ENCODE data around the gene OR4B1.
"Not testable (repeated sequence)": the region's sequence is repeated elsewhere in the genome, so short reads cannot be mapped to it uniquely, and the experiment has no call there.

OR4B1 gene

GRCh38 chr11:48172818-48173609 is 43.6 kb upstream of the OR4B1 start:
- in situ Hi-C loops (cut with MboI; ENCODE audit: low sequenced_read_pairs, unreplicated experiment): no loop called here
- peak; percentile 73 for DNase-seq (ENCODE audit: low spot score)
- peak; percentile 82 for TF ChIP-seq CTCF (IDR thresholded peaks at IDR 0.05; ENCODE audit: borderline replicate concordance, control extremely low read depth, extremely low read depth, insufficient read depth, missing control alignments)

GRCh38 chr11:48177661-48178060 is 38.9 kb upstream of the OR4B1 start:
- no peak for TF ChIP-seq CTCF (IDR thresholded peaks at IDR 0.05; ENCODE audit: borderline replicate concordance, control extremely low read depth, extremely low read depth, insufficient read depth, missing control alignments)
- no peak for DNase-seq (ENCODE audit: low spot score)
- in situ Hi-C loops (cut with MboI; ENCODE audit: low sequenced_read_pairs, unreplicated experiment): no loop called here

- DNase-seq (ENCODE audit: low spot score): no peak
- in situ Hi-C loops (cut with MboI; ENCODE audit: low sequenced_read_pairs, unreplicated experiment): no loop called here
Observed at GRCh38 chr11:48180627-48181026, 36.0 kb upstream of the OR4B1 start.

GRCh38 chr11:48182860-48183526 is 33.6 kb upstream of the OR4B1 start:
- in situ Hi-C loops (cut with MboI; ENCODE audit: low sequenced_read_pairs, unreplicated experiment): no loop called here
- no peak for DNase-seq (ENCODE audit: low spot score)
- no peak for TF ChIP-seq CTCF (IDR thresholded peaks at IDR 0.05; ENCODE audit: borderline replicate concordance, control extremely low read depth, extremely low read depth, insufficient read depth, missing control alignments)

More at GRCh38 chr11:48180627-48181026, 36.0 kb upstream of the OR4B1 start:
- no peak for TF ChIP-seq CTCF (IDR thresholded peaks at IDR 0.05; ENCODE audit: borderline replicate concordance, control extremely low read depth, extremely low read depth, insufficient read depth, missing control alignments)

GRCh38 chr11:48184452-48184851 is 32.2 kb upstream of the OR4B1 start:
- in situ Hi-C loops (cut with MboI; ENCODE audit: low sequenced_read_pairs, unreplicated experiment): no loop called here
- no peak for DNase-seq (ENCODE audit: low spot score)
- no peak for TF ChIP-seq CTCF (IDR thresholded peaks at IDR 0.05; ENCODE audit: borderline replicate concordance, control extremely low read depth, extremely low read depth, insufficient read depth, missing control alignments)

- in situ Hi-C loops (cut with MboI; ENCODE audit: low sequenced_read_pairs, unreplicated experiment); DNase-seq (ENCODE audit: low spot score): not testable (repeated sequence)
Observed at GRCh38 chr11:48190906-48191654, 25.5 kb upstream of the OR4B1 start.
